AG09319 (cell line): ENCODE results near the gene VHLL.

Experiments used
- DNase-seq: peaks from one replicate; pipeline ENCODE4 v3.0.0-alpha.2; 2010; ENCODE audit warnings: low read depth; ENCODE audit errors: extremely low read depth
- TF ChIP-seq, protein P1 (sequence below): IDR thresholded peaks from 2 replicates; pipeline ENCODE4 v1.5.1; 2011; ENCODE audit warnings: low read depth, mild to moderate bottlenecking, inconsistent platforms, low read length, moderate library complexity

Gene VHLL

DNA sequence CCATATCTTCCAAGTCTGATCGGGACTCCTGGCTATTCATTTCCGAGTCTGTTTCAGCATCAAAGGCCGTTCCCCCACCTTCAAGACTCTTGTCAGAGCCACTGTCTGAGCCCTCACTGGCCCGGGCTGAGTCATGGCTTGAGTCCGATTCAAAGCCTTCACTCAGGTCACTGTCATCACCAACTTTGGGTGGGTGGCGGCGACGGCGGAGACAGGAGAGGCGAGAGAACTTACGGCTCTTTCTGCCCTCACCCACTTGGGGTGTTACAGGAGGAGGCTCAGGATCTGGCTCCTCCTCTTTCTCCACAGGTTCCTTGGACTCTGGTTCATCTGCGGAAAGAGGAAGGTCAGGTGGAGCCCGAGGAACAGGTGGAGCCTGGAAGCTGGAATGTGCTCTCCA is 33.1 kb downstream of the VHLL start:
- TF ChIP-seq, protein P1, sequence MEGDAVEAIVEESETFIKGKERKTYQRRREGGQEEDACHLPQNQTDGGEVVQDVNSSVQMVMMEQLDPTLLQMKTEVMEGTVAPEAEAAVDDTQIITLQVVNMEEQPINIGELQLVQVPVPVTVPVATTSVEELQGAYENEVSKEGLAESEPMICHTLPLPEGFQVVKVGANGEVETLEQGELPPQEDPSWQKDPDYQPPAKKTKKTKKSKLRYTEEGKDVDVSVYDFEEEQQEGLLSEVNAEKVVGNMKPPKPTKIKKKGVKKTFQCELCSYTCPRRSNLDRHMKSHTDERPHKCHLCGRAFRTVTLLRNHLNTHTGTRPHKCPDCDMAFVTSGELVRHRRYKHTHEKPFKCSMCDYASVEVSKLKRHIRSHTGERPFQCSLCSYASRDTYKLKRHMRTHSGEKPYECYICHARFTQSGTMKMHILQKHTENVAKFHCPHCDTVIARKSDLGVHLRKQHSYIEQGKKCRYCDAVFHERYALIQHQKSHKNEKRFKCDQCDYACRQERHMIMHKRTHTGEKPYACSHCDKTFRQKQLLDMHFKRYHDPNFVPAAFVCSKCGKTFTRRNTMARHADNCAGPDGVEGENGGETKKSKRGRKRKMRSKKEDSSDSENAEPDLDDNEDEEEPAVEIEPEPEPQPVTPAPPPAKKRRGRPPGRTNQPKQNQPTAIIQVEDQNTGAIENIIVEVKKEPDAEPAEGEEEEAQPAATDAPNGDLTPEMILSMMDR, result no peak
- DNase-seq, result no peak

GRCh38 chr1:156263288-156263655 is 35.8 kb downstream of the VHLL start:
- DNase-seq, result no peak
- TF ChIP-seq, protein P1, result no peak

GRCh38 chr1:156262461-156263287 is 36.4 kb downstream of the VHLL start:
- TF ChIP-seq, protein P1, result no peak
- DNase-seq, result peak; percentile 57

DNA sequence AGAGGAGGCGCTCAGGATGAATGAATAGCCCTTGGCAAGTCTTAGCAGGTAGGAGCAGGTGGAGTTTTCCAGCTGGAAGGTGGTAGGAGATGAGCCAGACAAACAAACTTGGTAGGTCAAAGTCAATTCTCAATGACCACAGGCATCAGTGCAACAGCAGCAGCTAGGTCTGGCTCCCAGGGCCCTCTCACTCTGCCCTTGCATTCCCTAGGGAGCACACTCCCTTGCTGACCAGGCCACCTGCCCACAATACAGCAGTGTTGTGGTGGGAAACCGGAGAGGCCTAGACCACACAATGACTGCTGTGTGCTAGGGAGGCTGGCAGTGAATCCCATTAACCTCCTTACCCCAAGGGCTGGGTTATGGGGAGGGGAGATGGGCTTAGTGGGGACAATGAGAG is 38.2 kb downstream of the VHLL start:
- TF ChIP-seq, protein P1, result no peak
- DNase-seq, result no peak

GRCh38 chr1:156259805-156260204 is 39.3 kb downstream of the VHLL start:
- TF ChIP-seq, protein P1, result no peak

DNA sequence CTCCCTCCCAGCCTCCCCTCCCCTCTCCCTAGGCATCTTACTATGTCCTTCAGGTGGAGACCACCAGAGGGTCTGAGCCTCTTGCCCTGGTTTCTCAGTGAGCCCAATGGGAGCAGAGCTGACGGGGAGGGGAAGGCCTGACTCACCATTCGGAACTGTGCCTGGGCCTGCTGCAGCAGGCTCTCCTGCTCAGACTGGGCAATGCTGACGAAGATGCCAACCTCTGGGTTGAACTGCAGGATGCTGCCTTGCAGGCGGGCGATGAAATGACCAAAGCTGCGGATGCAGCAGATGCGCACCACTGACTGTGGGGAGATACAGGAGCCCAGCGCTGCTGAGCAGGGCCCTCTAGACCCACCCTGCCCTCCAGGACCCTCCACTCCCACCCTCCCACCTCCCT is 40.2 kb downstream of the VHLL start:
- DNase-seq, result no peak
- TF ChIP-seq, protein P1, result no peak

More at GRCh38 chr1:156259805-156260204, 39.3 kb downstream of the VHLL start:
- DNase-seq, result no peak

DNA sequence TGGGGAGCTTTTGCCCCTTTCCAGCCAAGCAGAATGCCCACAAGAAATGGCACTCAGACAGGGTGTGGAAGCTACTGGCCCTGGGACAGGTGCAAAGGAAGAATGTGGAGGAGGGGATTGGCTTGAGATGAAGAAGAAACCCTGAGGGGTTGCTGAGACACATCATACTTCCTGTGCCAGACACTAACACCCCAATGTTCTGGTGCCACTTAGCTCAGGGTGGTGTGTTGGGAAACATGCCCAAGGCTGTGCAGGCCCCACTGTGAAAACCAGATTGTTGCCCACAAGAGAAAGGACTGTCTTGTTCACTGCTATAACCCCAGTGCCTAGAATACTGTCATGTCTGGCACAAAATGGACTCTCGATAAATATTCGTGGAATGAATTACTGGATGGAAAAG is 41.4 kb downstream of the VHLL start:
- DNase-seq, result no peak
- TF ChIP-seq, protein P1, result no peak
